Suprapubic skin (tissue), 4 donors: ENCODE data around the gene GALR3.

Experiments
- POLR2A ChIP-seq, 2 donors: fragments of 450-650 bp; IDR thresholded peaks; one replicate each; pipeline ENCODE4 v1.6.1; 2017; ENCODE audit warnings: antibody characterized with exemption in 2 of 2, mild to moderate bottlenecking in 2 of 2, moderate library complexity in 2 of 2
- POLR2AphosphoS5 ChIP-seq, 3 donors: sonication (generic); formaldehyde crosslinking; IDR thresholded peaks; one replicate each; pipeline ENCODE4 v1.6.1; 2017; ENCODE audit warnings: antibody characterized with exemption in 3 of 3

GRCh38 chr22:37777122-37777687 is 46.0 kb upstream of the GALR3 start:
- TF ChIP-seq POLR2AphosphoS5 (IDR thresholded peaks at IDR 0.05) (peak in 1 of 3 donors; percentile 35), POLR2A (IDR thresholded peaks at IDR 0.05) (no peak)
